GM12878 (cell line): ENCODE data around the gene CHST8. TPM values are rescaled to one million over a fixed set of nuclear protein-coding genes. Genes with fewer than 3 reads are reported as not detected.

ENCODE experiments used
- ATAC-seq: fragments of 200-7000 bp; cut with Tn5 transposase; 3 replicates; pipeline ENCODE4 v1.9.1; 2020; ENCODE audit warnings: mild to moderate bottlenecking, moderate library complexity
- BruUV-seq: library from RNA; stranded (reverse); fragments of 400-500 nt; replicated peaks from 2 replicates; lab custom pipeline; 2021; lab: Mats Ljungman, UMichigan
- CTCF ChIA-PET: fragments of 300-600 bp; sonication (Branson Sonifier 250); formaldehyde crosslinking; extraction: SDS; loops from one replicate; lab custom pipeline; 2021; ENCODE audit warnings: inconsistent platforms; lab: Yijun Ruan, JAX
- POLR2A ChIA-PET: fragments of 350-600 bp; formaldehyde crosslinking; extraction: SDS; loops from one replicate; lab custom pipeline; 2021; ENCODE audit warnings: inconsistent platforms; lab: Charles Lee
- RAD21 ChIA-PET: fragments of 300-600 bp; sonication (Branson Sonifier 250); formaldehyde crosslinking; loops from one replicate; lab custom pipeline; 2023; ENCODE audit warnings: antibody characterized with exemption; ENCODE audit not compliant: unreplicated experiment; lab: Charles Lee
- SMC1A ChIA-PET: fragments of 300-600 bp; sonication (Branson Sonifier 250); formaldehyde crosslinking; loops from one replicate; lab custom pipeline; 2023; ENCODE audit not compliant: unreplicated experiment, uncharacterized antibody; lab: Charles Lee
- DNase-seq: peaks from one replicate; pipeline ENCODE4 v3.0.0-alpha.2; 2011; ENCODE audit warnings: low read depth, low spot score
- FAIRE-seq: peaks from 3 replicates; lab custom pipeline; 2011; peaks lifted over from hg19 to GRCh38; lab: Jason Lieb, UNC
- H2AFZ ChIP-seq: 2 replicates; pipeline ENCODE4 v1.6.0; 2011; ENCODE audit warnings: low read depth, low read length, control low read depth; ENCODE audit not compliant: control insufficient read depth
- H3K27ac ChIP-seq: 2 replicates; pipeline ENCODE4 v1.5.1; 2011; ENCODE audit warnings: control low read depth; ENCODE audit not compliant: control insufficient read depth, insufficient read depth
- H3K27me3 ChIP-seq, 2 experiments: replicated peaks in 1 of 2; 2 replicates each; pipeline versions ENCODE4 v1.6.0 to v1.6.1; 2011; ENCODE audit warnings: low read length in 1 of 2; ENCODE audit not compliant: control insufficient read depth in 2 of 2, insufficient read depth in 2 of 2
- H3K36me3 ChIP-seq, 2 experiments: 2 replicates each; pipeline ENCODE4 v1.5.1; 2011; ENCODE audit warnings: low read length in 1 of 2; ENCODE audit not compliant: control insufficient read depth in 2 of 2, insufficient read depth in 2 of 2
- H3K4me1 ChIP-seq: 2 replicates; pipeline ENCODE4 v1.6.1; 2011; ENCODE audit warnings: mild to moderate bottlenecking, low read length, moderate library complexity, mixed read lengths; ENCODE audit not compliant: control insufficient read depth, insufficient read depth
- H3K4me2 ChIP-seq: 2 replicates; pipeline ENCODE4 v1.6.0; 2011; ENCODE audit warnings: control low read depth; ENCODE audit not compliant: control insufficient read depth, insufficient read depth
- H3K4me3 ChIP-seq: fragments of 200-600 bp; sonication (generic); 2 replicates; pipeline ENCODE4 v1.5.1; 2016
- H3K79me2 ChIP-seq: 2 replicates; pipeline ENCODE4 v1.6.0; 2011; ENCODE audit warnings: low read length; ENCODE audit not compliant: control insufficient read depth, insufficient read depth
- H3K9ac ChIP-seq: 2 replicates; pipeline ENCODE4 v1.8.0; 2011; ENCODE audit warnings: low read length, control low read depth, mixed read lengths; ENCODE audit not compliant: control insufficient read depth, insufficient read depth
- H3K9me3 ChIP-seq: replicated peaks from 3 replicates; pipeline ENCODE4 v1.5.1; 2011; ENCODE audit warnings: mild to moderate bottlenecking, low read length; ENCODE audit not compliant: control insufficient read depth, insufficient read depth
- H4K20me1 ChIP-seq: 2 replicates; pipeline ENCODE4 v1.6.0; 2011; ENCODE audit not compliant: control insufficient read depth, insufficient read depth
- ATF7 ChIP-seq: fragments of 450-650 bp; IDR thresholded peaks from 2 replicates; pipeline ENCODE4 v1.6.1; 2016; ENCODE audit warnings: low read depth, mild to moderate bottlenecking
- BCLAF1 ChIP-seq: fragments of 450-650 bp; IDR thresholded peaks from 2 replicates; pipeline ENCODE4 v1.6.1; 2017; ENCODE audit warnings: antibody characterized with exemption, mild to moderate bottlenecking, moderate library complexity
- CHD4 ChIP-seq: fragments of 200-600 bp; sonication (generic); IDR thresholded peaks from 2 replicates; pipeline ENCODE4 v1.6.1; 2016; ENCODE audit warnings: mild to moderate bottlenecking
- EED ChIP-seq: sonication (generic); IDR thresholded peaks from 2 replicates; pipeline ENCODE4 v1.6.1; 2016; ENCODE audit warnings: antibody characterized with exemption, low read depth
- HSF1 ChIP-seq: fragments of 150-350 bp; IDR thresholded peaks from 2 replicates; pipeline ENCODE4 v1.6.1; 2014; ENCODE audit warnings: mild to moderate bottlenecking, low read depth, low read length
- IKZF1 ChIP-seq: fragments of 450-650 bp; conservative IDR thresholded peaks from 2 replicates; pipeline ENCODE4 v1.6.1; 2017; ENCODE audit warnings: antibody characterized with exemption, mild to moderate bottlenecking
- MTA2 ChIP-seq: fragments of 450-650 bp; IDR thresholded peaks from 2 replicates; pipeline ENCODE4 v1.6.1; 2016; ENCODE audit warnings: low read depth, mild to moderate bottlenecking, moderate library complexity
- MYB ChIP-seq: fragments of 150-350 bp; IDR thresholded peaks from 2 replicates; pipeline ENCODE4 v1.6.1; 2014; ENCODE audit warnings: mild to moderate bottlenecking, low read depth, low read length, borderline replicate concordance
- NRF1 ChIP-seq: conservative IDR thresholded peaks from 2 replicates; pipeline ENCODE4 v1.6.1; 2011; ENCODE audit warnings: mild to moderate bottlenecking, low read depth, low read length, improper control_type of control experiment
- PBX3 ChIP-seq: IDR thresholded peaks from 2 replicates; pipeline ENCODE4 v1.6.1; 2011; ENCODE audit warnings: mild to moderate bottlenecking, low read depth, low read length, moderate library complexity; ENCODE audit not compliant: insufficient replicate concordance
- POU2F2 ChIP-seq: IDR thresholded peaks from 3 replicates; pipeline ENCODE4 v1.6.1; 2011; ENCODE audit warnings: low read depth, mild to moderate bottlenecking, low read length, borderline replicate concordance
- TCF7 ChIP-seq: IDR thresholded peaks from 2 replicates; pipeline ENCODE4 v1.6.1; 2014; ENCODE audit warnings: antibody characterized with exemption, borderline replicate concordance
- ZZZ3 ChIP-seq: IDR thresholded peaks from 2 replicates; pipeline ENCODE4 v1.6.1; 2011; ENCODE audit warnings: low read depth; ENCODE audit not compliant: control insufficient read depth, insufficient read length
- WGBS: methylation state at CpG from one replicate; pipeline ENCODE4 v1.1.6; 2016; ENCODE audit warnings: low lambda C conversion rate; ENCODE audit not compliant: insufficient replicate concordance, insufficient coverage; ENCODE audit errors: missing lambda C conversion rate; 5-methylcytosine and 5-hydroxymethylcytosine counted together
- in situ Hi-C: fragments of 300-500 bp; cut with MboI; formaldehyde crosslinking; loops from 9 replicates; pipeline ENCODE4 v1.14.3; 2018; ENCODE audit warnings: mixed read lengths
- intact Hi-C: fragments of 100-400 bp; cut with micrococcal nuclease; formaldehyde crosslinking; loops from one replicate; pipeline ENCODE4 v1.14.2; 2022; ENCODE audit not compliant: unreplicated experiment
- polyA plus RNA-seq, 11 experiments: library from polyadenylated mRNA; depleted of rRNA in 4 of 11; unstranded in 6 of 11; stranded (reverse) in 5 of 11; fragments of >200 nt; fragmentation: Nextera tagmentation in 4 of 11; fragmentation: Illumina TruSeq in 1 of 11; extraction: Ambion mirVana in 4 of 11; extraction: Trizol in 1 of 11; gene quantifications; 1 replicate in 1 of 11; 2 replicates in 10 of 11; pipeline versions ENCODE4 v1.2.1 to v1.2.3, GENCODE V29; 2011 to 2016; ENCODE audit warnings: inconsistent platforms in 2 of 11, missing spikeins in 2 of 11, low read depth in 1 of 11
- total RNA-seq, 4 experiments: library from RNA; depleted of rRNA in 3 of 4; stranded (reverse); fragments of >200 nt in 3 of 4; fragmentation: Illumina TruSeq in 1 of 4; extraction: Trizol in 1 of 4; gene quantifications; 2 replicates each; pipeline versions ENCODE4 v1.2.1 to v1.2.3, GENCODE V29; 2013 to 2021

Gene CHST8
- total and polyA plus RNA-seq, 10 of the 15 experiments (the other 5 are each of a cell fraction or from before 2014, with no cell fraction given): 0.06 TPM; not detected in 9

- ChIA-PET POLR2A (no interaction called here), CTCF (no interaction called here), SMC1A (no interaction called here), RAD21 (no interaction called here)
- Histone ChIP-seq H3K36me3 (no peaks in the 10 kb centered on the region), H3K27me3 (no peaks in the 10 kb centered on the region; a peak in 1 of 4 replicates), H3K9me3 (no peaks in the 10 kb centered on the region), H2AFZ (no peak overlapping the region), H3K4me1 (no peaks in the 10 kb centered on the region), H3K27ac (no peak overlapping the region), H3K4me3 (no peak overlapping the region), H3K9ac (no peak overlapping the region), H3K79me2 (no peaks in the 10 kb centered on the region), H3K4me2 (no peak overlapping the region), H4K20me1 (no peaks in the 10 kb centered on the region)
- TF ChIP-seq MYB (no peak), ATF7 (no peak), NRF1 (no peak), TCF7 (no peak), EED (no peak), PBX3 (no peak), CHD4 (no peak), HSF1 (no peak), ZZZ3 (no peak), IKZF1 (no peak), POU2F2 (no peak), BCLAF1 (no peak), MTA2 (no peak)
- DNase-seq (no peak), ATAC-seq (no peak), FAIRE-seq (no peak)
- BruUV-seq: no TSS peak
- 14% methylated on average over 3 of the region's 3 CpGs for WGBS
- in situ Hi-C loops: no loop called here
- intact Hi-C loops: no loop called here
These were observed 92.4 kb downstream of the CHST8 start for GRCh38 chr19:33714149-33714548.
